ENCODE data around the gene IFNK.
"Not testable (repeated sequence)": the region's sequence is repeated elsewhere in the genome, so short reads cannot be mapped to it uniquely, and the experiment has no call there.

The IFNK gene

GRCh38 chr9:27495480-27496134, 28.5 kb upstream of the IFNK start:
- H3K4me3 ChIP-seq (ENCODE audit: control insufficient read depth, low read depth, low read length) = no peak overlapping the region
- TF ChIP-seq CTCF (IDR thresholded peaks at IDR 0.05; ENCODE audit: control insufficient read depth, insufficient read depth, low read depth, low read length, missing control alignments) = no peak

GRCh38 chr9:27496135-27496504, 28.0 kb upstream of the IFNK start:
- no peak for DNase-seq (ENCODE audit: low read depth)
- H3K4me3 ChIP-seq (ENCODE audit: control insufficient read depth, low read depth, low read length) = no peak overlapping the region
- no peak for TF ChIP-seq CTCF (IDR thresholded peaks at IDR 0.05; ENCODE audit: control insufficient read depth, insufficient read depth, low read depth, low read length, missing control alignments)

More at GRCh38 chr9:27495480-27496134, 28.5 kb upstream of the IFNK start:
- no peak for DNase-seq (ENCODE audit: low read depth)

GRCh38 chr9:27497883-27498417, 26.1 kb upstream of the IFNK start:
- DNase-seq (ENCODE audit: low read depth) = no peak
- H3K4me3 ChIP-seq (ENCODE audit: control insufficient read depth, low read depth, low read length) = no peak overlapping the region
- no peak for TF ChIP-seq CTCF (IDR thresholded peaks at IDR 0.05; ENCODE audit: control insufficient read depth, insufficient read depth, low read depth, low read length, missing control alignments)

GRCh38 chr9:27499451-27499850, 24.6 kb upstream of the IFNK start:
- no peak for DNase-seq (ENCODE audit: low read depth)
- H3K4me3 ChIP-seq (ENCODE audit: control insufficient read depth, low read depth, low read length) = no peak overlapping the region
- TF ChIP-seq CTCF (IDR thresholded peaks at IDR 0.05; ENCODE audit: control insufficient read depth, insufficient read depth, low read depth, low read length, missing control alignments) = no peak

- H3K4me3 ChIP-seq (ENCODE audit: control insufficient read depth, low read depth, low read length); DNase-seq (ENCODE audit: low read depth): not testable (repeated sequence)
Measured at GRCh38 chr9:27500902-27501301, 23.2 kb upstream of the IFNK start.

GRCh38 chr9:27503623-27504022, 20.5 kb upstream of the IFNK start:
- DNase-seq (ENCODE audit: low read depth) = no peak
- H3K4me3 ChIP-seq (ENCODE audit: control insufficient read depth, low read depth, low read length) = no peak overlapping the region
- no peak for TF ChIP-seq CTCF (IDR thresholded peaks at IDR 0.05; ENCODE audit: control insufficient read depth, insufficient read depth, low read depth, low read length, missing control alignments)

- DNase-seq (ENCODE audit: low read depth) = no peak
- H3K4me3 ChIP-seq (ENCODE audit: control insufficient read depth, low read depth, low read length) = no peak overlapping the region
- TF ChIP-seq CTCF (IDR thresholded peaks at IDR 0.05; ENCODE audit: control insufficient read depth, insufficient read depth, low read depth, low read length, missing control alignments) = no peak
Measured at GRCh38 chr9:27504259-27504658, 19.8 kb upstream of the IFNK start.

Measured in AG09309 (cell line).